GM21423 (cell line): Measurements from ENCODE around the gene FMOD.

ENCODE experiments used
- ATAC-seq: cut with Tn5 transposase; IDR thresholded peaks from one replicate; pipeline ENCODE4 v1.9.1; 2021; ENCODE audit warnings: mild to moderate bottlenecking, moderate library complexity; ENCODE audit not compliant: unreplicated experiment

FMOD gene

DNA sequence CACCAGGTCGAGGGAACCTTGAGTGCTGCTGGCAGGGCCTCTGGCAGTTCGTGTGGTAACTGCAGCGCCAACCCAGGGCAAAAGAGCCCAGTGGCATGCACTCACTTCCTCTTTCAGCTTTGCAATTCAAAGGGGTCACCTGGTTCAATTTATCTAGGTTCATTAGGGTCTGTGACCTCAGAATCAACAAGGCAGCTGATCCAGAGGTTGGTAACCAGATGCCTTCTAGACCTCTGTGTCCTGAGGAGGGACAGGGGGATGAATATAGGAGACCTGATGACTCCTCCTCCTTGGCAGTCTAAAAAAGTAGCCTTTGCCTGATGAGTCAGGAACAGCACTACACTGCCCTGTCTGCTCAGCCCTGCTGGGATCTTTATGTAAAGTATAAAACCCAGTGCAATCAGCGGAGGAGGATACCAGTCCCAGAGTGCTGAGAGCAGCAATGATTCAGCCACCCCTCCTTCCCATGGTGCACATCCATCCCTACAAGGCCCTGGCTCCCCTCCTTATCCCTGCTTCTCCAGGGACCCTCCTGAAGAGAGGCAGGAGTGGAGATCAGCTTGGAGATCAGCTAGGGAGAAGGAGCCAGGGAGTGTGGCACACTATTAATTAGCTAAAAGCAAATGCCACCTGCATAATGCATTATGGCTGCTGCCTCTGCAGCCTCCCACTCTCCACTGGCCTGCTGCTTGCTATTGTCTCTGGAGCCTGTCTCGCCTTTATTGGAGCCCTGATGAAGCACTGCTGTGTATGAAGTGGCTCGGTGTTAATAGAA, 11.2 kb upstream of the FMOD start:
- ATAC-seq: no peak

DNA sequence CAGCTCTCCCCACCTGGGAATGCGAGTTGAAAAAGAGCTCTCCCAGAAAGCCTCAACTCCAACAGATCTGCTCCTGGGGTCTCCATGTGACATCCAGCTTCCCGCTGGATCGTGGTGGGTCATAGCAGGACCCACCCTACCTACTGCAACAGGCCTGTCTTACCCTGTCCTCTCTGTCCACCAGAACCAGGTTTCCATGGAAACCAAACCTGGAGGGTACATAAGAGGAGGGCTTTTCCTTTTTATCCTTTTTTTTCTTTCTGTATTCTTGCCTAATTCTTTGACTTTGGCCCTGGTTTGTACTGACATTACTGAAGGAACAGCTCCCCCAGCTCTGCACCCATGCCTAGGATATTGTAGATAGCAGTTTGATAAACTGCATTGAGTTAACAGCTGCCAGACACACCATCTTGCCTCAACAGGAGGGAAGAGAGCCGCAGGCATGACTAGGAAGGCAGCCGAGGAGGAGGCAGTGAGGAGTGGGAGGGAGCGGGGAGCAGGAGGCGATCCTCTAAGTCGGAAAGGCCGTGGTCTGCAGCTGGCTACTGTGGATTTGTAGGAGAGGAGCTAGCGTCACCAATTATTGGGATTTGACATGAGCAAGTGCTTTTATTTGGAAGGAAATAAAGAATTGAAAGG, 9.7 kb upstream of the FMOD start:
- ATAC-seq: no peak

DNA sequence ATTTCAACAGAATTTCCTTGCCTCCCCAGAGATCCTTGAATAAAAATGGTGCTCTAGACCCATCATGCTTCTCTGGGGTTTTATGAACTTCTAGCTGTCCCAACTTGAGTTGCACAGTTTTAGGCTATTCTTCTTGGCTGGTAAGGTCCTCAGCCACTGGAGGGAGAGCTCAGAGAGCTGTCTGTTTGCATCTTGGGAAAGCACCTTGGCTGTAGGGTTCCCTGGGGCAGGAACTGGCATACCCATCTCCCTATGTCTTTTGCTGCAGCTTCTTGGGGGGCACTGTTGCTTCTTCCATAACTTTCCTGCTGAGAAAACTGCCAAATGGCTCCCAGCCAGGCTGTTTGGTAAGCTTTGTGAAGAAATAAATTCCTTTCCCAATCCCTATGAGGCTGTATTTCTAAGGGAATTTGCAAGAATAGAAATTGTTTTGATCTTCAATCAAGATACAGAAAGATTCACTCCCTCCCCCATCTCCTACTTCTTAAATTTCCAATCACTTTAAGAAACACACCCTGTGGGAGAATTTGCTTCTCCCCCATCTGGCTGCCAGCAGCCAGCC, 8.2 kb upstream of the FMOD start:
- ATAC-seq: no peak

DNA sequence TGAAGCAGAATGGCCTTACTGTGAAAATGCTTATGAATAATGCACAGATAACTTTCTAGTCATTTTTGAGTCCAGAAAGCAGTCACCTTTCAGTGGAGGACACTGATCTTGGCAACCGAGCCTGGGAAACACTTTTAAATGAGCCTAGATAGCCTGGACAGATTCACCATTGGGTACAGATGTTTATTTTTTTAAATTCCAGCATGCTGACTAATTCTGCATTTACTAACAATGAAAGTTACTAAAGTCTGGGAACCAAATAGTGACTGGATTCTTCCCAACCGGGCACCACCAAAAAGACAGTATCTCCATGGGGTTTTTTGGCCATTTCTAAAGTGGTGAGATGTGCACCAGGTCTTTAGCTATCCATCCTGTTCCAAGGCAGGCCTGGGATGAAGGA, 3.3 kb upstream of the FMOD start:
- no peak for ATAC-seq

- no peak for ATAC-seq
Observed at GRCh38 chr1:203353486-203353885, 2.6 kb upstream of the FMOD start.

- ATAC-seq: no peak
Observed at GRCh38 chr1:203349773-203350524, 973 bp downstream of the FMOD start.

GRCh38 chr1:203349166-203349565, 1.8 kb downstream of the FMOD start:
- ATAC-seq: no peak

DNA sequence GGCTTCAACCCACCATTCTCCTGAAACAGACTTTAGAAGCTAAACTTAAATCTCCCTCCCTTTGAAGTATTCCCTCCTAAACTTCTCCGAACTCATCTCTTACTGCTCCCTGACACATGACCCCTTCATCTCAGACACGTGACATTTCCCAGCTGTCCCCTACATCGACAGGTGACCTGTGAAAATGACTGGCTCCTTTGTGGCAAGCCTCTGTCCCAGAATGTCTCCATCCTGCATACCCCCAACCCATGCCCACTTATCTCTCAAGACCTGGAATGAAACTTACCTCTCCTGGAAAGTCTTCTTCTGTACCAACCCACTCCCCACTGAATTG, 4.2 kb downstream of the FMOD start:
- no peak for ATAC-seq

DNA sequence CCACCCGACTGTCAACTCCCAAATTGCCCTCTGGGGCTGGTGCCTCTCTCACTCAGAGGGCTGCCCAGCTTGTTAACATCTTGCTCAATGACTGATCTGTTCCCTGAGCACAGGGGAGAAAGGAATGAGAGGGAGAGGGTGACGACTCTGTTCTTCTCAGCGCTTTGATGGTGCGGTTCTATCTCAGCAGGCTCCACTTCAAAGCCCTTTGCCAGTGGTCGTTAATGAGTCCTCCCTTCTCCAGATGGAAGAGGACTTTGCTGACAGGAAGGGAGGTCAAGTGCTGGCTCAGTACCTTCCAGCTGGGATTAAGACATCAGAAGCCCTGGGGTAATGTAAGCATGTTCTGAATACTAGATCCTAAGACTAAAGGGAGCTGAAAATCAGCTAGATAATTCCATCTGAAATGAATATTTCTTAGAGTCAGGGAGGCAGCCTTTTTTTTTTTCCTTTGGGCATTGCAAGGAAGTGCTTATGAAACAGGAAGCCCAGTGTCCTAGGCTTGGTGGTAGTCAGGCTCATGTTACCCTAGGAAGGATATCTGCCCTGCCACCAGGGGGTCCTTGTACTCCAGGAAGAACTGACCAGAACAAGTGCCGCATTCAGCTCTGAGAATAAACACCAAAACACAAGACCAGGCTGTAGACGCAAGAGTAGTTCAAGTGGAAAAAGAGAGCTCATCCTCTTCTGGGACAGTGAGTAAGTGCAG, 4.7 kb downstream of the FMOD start:
- no peak for ATAC-seq

DNA sequence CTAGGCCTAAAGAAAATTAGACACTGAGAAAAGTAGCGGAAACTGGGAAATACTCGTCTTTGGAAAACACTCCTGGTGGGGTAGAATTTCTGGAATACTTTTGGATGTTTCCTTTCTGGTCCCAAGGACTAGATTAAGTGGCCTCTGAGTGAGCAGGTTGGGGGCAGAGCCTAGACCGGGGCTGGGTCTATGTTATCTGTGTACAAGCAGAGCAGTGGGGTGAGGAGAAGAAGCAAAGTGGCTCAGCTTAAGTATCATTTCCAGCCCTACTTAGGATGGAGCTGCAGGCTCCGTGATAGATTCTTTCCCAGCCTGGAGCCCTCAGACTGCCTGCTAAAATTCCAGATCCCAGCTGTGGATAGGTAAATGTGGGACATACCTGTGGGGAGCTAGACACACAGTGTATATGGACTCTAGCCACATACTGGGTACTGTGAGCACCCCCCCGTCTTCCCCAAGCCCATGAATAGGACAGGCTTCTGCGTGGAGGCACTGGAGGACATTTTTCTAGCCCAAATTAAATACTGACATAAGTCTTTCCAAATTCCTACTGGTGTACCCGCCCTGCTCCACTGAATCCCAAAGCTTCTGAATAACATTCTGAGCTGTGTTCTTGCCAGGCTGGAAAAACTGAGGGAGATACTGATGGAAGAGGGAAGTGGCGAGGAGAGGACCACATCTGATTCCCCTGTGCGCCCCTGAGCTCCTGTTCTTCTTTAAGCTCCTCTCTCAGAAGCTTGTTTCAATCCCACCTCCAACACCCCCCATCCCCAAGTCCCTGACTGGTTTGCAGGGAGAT, 6.8 kb downstream of the FMOD start:
- ATAC-seq: no peak

DNA sequence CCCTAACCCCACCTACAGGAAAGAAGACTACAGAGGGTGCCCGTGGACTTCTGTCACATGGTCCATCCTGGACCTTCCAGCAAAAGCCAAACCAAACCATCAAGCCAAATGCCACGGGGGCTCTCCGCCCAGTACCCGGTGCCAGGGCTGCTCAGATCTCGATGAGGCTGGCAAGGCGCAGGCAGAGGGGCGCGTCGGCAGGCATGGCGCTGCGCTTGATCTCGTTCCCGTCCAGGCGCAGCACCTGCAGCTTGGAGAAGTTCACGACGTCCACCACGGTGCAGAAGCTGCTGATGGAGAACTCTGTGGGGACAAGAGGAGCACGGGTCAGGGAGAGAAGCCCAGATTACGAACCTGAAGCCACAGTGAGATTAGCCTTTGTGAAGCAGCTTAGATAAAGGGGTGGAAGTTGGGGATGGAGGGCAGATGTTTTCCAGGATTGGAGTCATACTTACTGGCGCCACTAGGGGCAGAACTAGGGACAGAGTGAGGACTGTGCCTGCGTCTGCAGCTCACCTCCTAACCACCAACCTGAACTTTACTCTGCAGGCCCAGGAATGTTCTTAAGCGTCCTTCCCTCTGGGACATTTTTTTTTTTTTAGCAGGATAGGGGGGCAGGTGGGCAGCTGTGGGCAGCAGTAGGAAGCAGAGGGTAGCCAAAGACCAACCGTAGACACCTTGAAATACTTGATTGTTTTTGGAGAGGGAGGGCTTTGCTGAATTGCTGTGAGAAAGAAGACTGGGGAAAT, 8.6 kb downstream of the FMOD start:
- ATAC-seq: no peak

GRCh38 chr1:203340112-203340790, 10.7 kb downstream of the FMOD start:
- ATAC-seq: peak; percentile 47

DNA sequence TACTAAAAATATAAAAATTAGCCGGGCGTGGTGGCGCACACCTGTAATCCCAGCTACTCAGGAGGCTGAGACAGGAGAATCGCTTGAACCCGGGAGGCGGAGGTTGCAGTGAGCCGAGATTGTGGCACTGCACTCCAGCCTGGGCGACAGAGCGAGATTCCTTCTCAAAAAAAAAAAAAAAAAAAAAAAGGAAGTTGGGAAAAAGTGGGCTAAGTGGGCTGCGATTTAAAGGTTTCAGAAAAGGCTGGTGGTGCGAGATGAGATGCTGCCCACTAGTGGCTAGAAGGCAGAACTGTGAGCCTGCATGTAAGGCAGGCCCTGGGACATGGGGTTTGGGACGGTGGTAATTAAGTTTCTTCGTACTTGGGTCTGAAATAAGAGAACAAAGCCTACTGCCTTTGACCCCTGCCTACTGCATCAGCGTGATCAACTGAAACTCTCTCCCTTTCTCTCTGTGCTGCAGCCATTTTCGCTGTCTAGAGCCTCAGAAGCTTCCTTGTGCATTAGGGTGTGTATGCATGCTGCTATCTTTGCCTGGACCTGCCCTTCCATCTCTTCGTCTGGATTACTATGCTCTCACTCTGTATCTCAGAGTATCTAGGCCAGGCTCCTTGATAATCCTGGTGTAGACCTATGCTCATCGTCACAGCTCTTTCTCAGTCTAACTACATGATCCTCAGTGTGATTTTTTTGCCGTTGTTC, 12.4 kb downstream of the FMOD start:
- no peak for ATAC-seq

DNA sequence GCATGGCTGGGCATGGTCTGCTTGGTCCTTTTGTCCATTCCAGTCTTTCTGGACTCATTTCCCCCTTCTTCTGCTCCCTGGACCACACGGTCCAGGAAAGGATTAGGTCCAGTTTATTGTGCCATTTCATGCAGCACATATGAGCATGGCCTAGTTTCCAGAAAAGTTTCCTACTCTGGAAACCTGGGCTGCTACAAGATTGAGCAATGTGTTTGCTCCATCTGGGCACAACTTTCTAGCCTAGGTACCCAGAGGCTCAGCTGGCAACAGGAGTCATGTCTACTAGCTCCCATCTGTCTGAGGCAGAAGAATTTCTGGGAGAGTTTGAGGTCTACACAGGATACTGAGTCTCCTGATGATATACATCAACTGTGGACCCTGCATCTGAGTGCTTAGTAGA, 14.8 kb downstream of the FMOD start:
- no peak for ATAC-seq

- ATAC-seq: no peak
Observed at GRCh38 chr1:203335503-203335902, 15.4 kb downstream of the FMOD start.

GRCh38 chr1:203331224-203331623, 19.7 kb downstream of the FMOD start:
- ATAC-seq: no peak

DNA sequence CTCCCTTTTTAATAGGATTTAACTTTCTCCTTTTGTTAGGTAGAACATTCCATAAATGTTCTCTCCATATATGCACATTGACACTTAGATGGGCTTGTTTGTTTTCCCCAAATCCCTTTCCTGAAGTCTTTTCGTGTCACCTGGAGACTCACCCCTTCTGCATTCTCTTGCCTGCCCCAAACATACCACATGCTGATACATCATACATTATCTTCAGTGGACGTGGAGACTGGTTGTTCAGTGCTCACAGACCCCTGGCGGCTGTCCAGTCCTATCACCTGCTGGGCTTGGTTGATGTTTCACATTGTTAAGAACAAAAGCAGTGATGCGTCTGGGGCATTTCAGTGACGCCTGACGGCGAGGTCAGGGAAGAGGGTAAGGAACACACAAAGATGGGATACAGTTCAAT, 22.2 kb downstream of the FMOD start:
- no peak for ATAC-seq

GRCh38 chr1:203327684-203328457, 23.1 kb downstream of the FMOD start:
- ATAC-seq: peak; percentile 20
